GM23338 (cell line): ENCODE results near the gene STAU1. TPM values are rescaled to one million over a fixed set of nuclear protein-coding genes. Genes with fewer than 3 reads are reported as not detected.

Source experiments
- ATAC-seq: fragments of 200-7000 bp; cut with Tn5 transposase; 3 replicates; pipeline ENCODE4 v1.9.1; 2020
- DNase-seq: peaks from one replicate; pipeline ENCODE4 v3.0.0-alpha.2; 2015; ENCODE audit warnings: low spot score
- H2AFZ ChIP-seq: fragments of 200-600 bp; sonication (generic); 2 replicates; pipeline ENCODE4 v1.8.0; 2016; ENCODE audit warnings: antibody characterized with exemption, mild to moderate bottlenecking, moderate library complexity
- H3F3A ChIP-seq: fragments of 200-600 bp; sonication (generic); replicated peaks from 2 replicates; pipeline ENCODE4 v1.8.0; 2017; ENCODE audit warnings: antibody characterized with exemption, mixed run types, low read depth
- H3K27ac ChIP-seq: fragments of 200-600 bp; sonication (generic); 2 replicates; pipeline ENCODE4 v1.6.1; 2016; ENCODE audit warnings: low read depth
- H3K27me3 ChIP-seq: fragments of 200-600 bp; sonication (generic); 2 replicates; pipeline ENCODE4 v1.8.0; 2016; ENCODE audit warnings: mild to moderate bottlenecking, mixed run types, moderate library complexity; ENCODE audit not compliant: insufficient read depth
- H3K36me3 ChIP-seq: fragments of 200-600 bp; sonication (generic); 2 replicates; pipeline ENCODE4 v1.8.0; 2016; ENCODE audit warnings: mild to moderate bottlenecking; ENCODE audit not compliant: insufficient read depth
- H3K4me1 ChIP-seq: fragments of 200-600 bp; sonication (generic); 2 replicates; pipeline ENCODE4 v1.8.0; 2016; ENCODE audit warnings: mild to moderate bottlenecking, moderate library complexity; ENCODE audit not compliant: insufficient read depth
- H3K4me2 ChIP-seq: fragments of 200-600 bp; sonication (generic); 2 replicates; pipeline ENCODE4 v1.7.1; 2017; ENCODE audit warnings: mixed run types
- H3K4me3 ChIP-seq: fragments of 200-600 bp; sonication (generic); 2 replicates; pipeline ENCODE4 v1.6.1; 2016; ENCODE audit warnings: mixed run types
- H3K79me2 ChIP-seq: fragments of 200-600 bp; sonication (generic); replicated peaks from 2 replicates; pipeline ENCODE4 v1.8.0; 2017; ENCODE audit warnings: mild to moderate bottlenecking; ENCODE audit not compliant: insufficient read depth
- H3K9me2 ChIP-seq: fragments of 200-600 bp; sonication (generic); 2 replicates; pipeline ENCODE4 v1.8.0; 2017; ENCODE audit not compliant: insufficient read depth
- H4K20me1 ChIP-seq: fragments of 200-600 bp; sonication (generic); replicated peaks from 2 replicates; pipeline ENCODE4 v1.8.0; 2017; ENCODE audit warnings: mild to moderate bottlenecking; ENCODE audit not compliant: insufficient read depth
- H3K27ac Mint-ChIP-seq: 2 replicates; pipeline ENCODE4 v1.8.0; 2020; ENCODE audit warnings: inconsistent platforms, mild to moderate bottlenecking, moderate library complexity, mixed read lengths
- H3K27me3 Mint-ChIP-seq: 3 replicates; pipeline ENCODE4 v1.8.0; 2022; ENCODE audit warnings: low read depth, mild to moderate bottlenecking, moderate library complexity, mixed read lengths, inconsistent platforms; ENCODE audit not compliant: insufficient read depth, poor library complexity
- H3K36me3 Mint-ChIP-seq: 3 replicates; pipeline ENCODE4 v1.8.0; 2021; ENCODE audit warnings: low read depth, mild to moderate bottlenecking, inconsistent platforms, moderate library complexity, mixed read lengths
- H3K4me1 Mint-ChIP-seq: 3 replicates; pipeline ENCODE4 v1.8.0; 2020; ENCODE audit warnings: mild to moderate bottlenecking, inconsistent platforms, mixed read lengths
- H3K4me3 Mint-ChIP-seq: 3 replicates; pipeline ENCODE4 v1.8.0; 2021; ENCODE audit warnings: moderate library complexity, mild to moderate bottlenecking, inconsistent platforms, mixed read lengths
- H3K9me3 Mint-ChIP-seq: 3 replicates; pipeline ENCODE4 v1.8.0; 2020; ENCODE audit warnings: moderate library complexity, mild to moderate bottlenecking, inconsistent platforms, mixed read lengths
- CTCF ChIP-seq, 2 experiments: fragments of 200-600 bp in 1 of 2; sonication (generic) in 1 of 2; conservative IDR thresholded peaks; 2 replicates each; pipeline versions ENCODE4 v1.5.1 to v1.6.1; 2016 to 2017; ENCODE audit warnings: antibody characterized with exemption in 2 of 2, low read depth in 2 of 2, mild to moderate bottlenecking in 2 of 2, moderate library complexity in 1 of 2
- ETS1 ChIP-seq: IDR thresholded peaks from 2 replicates; pipeline ENCODE4 v1.6.1; 2016; ENCODE audit warnings: antibody characterized with exemption
- EZH2 ChIP-seq: fragments of 200-600 bp; sonication (generic); IDR thresholded peaks from one replicate; pipeline ENCODE4 v1.8.0; 2017; ENCODE audit warnings: antibody characterized with exemption, mild to moderate bottlenecking, low read depth; ENCODE audit not compliant: unreplicated experiment
- EZH2phosphoT487 ChIP-seq: fragments of 200-600 bp; sonication (generic); IDR thresholded peaks from one replicate; pipeline ENCODE4 v1.8.1; 2018; ENCODE audit warnings: antibody characterized with exemption; ENCODE audit not compliant: unreplicated experiment
- POLR2AphosphoS5 ChIP-seq: IDR thresholded peaks from 2 replicates; pipeline ENCODE4 v1.6.1; 2016; ENCODE audit warnings: antibody characterized with exemption, low read depth
- STAT1 ChIP-seq: IDR thresholded peaks from one replicate; pipeline ENCODE4 v1.6.1; 2016; ENCODE audit warnings: antibody characterized with exemption; ENCODE audit not compliant: unreplicated experiment
- ZNF114 ChIP-seq: fragments of 250-450 bp; sonication (Bioruptor Pico); IDR thresholded peaks from 2 replicates; pipeline ENCODE4 v1.5.0; 2020; ENCODE audit warnings: mild to moderate bottlenecking, moderate library complexity
- ZNF331 ChIP-seq: fragments of 250-450 bp; sonication (Bioruptor Pico); IDR thresholded peaks from 2 replicates; pipeline ENCODE4 v1.5.0; 2020; ENCODE audit warnings: low read depth, mild to moderate bottlenecking, moderate library complexity
- ZNF462 ChIP-seq: fragments of 250-450 bp; sonication (Bioruptor Pico); IDR thresholded peaks from 2 replicates; pipeline ENCODE4 v1.5.0; 2020; ENCODE audit warnings: mild to moderate bottlenecking, moderate library complexity
- polyA plus RNA-seq: library from polyadenylated mRNA; unstranded; fragments of >200 nt; fragmentation: Nextera tagmentation; extraction: Ambion mirVana; gene quantifications from 2 replicates; pipeline ENCODE4 v1.2.1, GENCODE V29; 2016
- total RNA-seq: library from RNA; depleted of rRNA; stranded (reverse); fragments of >200 nt; shearing (Covaris generic); gene quantifications from 2 replicates; pipeline ENCODE4 v1.2.3, GENCODE V29; 2014

STAU1 gene
- total and polyA plus RNA-seq, 2 experiments from 2014 or later: 102 TPM

GRCh38 chr20:49237531-49237930, 49.4 kb upstream of the STAU1 start (continued):
- TF ChIP-seq ETS1: no peak
- no peak for TF ChIP-seq STAT1
- no peak for TF ChIP-seq EZH2phosphoT487
- no peak for TF ChIP-seq ZNF462

- Mint-ChIP-seq H3K4me3 (no peak overlapping the region), H3K27ac (no peak overlapping the region), H3K4me1 (no peaks in the 10 kb centered on the region), H3K27me3 (no peaks in the 10 kb centered on the region), H3K9me3 (no peaks in the 10 kb centered on the region), H3K36me3 (peaks cover 86% of the 10 kb centered on the region)
- Histone ChIP-seq H3F3A (peaks cover 3% of the 10 kb centered on the region; the same call in 1 of the 2 replicates), H3K4me2 (no peak overlapping the region), H4K20me1 (no peaks in the 10 kb centered on the region; the same call in none of the 2 replicates), H3K27me3 (no peaks in the 10 kb centered on the region), H3K79me2 (no peaks in the 10 kb centered on the region), H3K4me1 (no peaks in the 10 kb centered on the region), H2AFZ (no peak overlapping the region), H3K36me3 (peaks cover 53% of the 10 kb centered on the region), H3K9me2 (no peaks in the 10 kb centered on the region), H3K4me3 (no peak overlapping the region), H3K27ac (no peak overlapping the region)
- DNase-seq (no peak), ATAC-seq (no peak)
- TF ChIP-seq EZH2 (no peak), ETS1 (no peak), POLR2AphosphoS5 (no peak), EZH2phosphoT487 (no peak), ZNF331 (CRISPR knock-in tag) (no peak), CTCF (conservative IDR thresholded peaks at IDR 0.05; ENCODE audit: low read depth in 2 of 2) (no peak), ZNF114 (CRISPR knock-in tag) (no peak), STAT1 (no peak)
Observed at GRCh38 chr20:49236301-49236700, 48.2 kb upstream of the STAU1 start.
